PC-9 (cell line): ENCODE data around the gene NLRP7. TPM values are rescaled to one million over a fixed set of nuclear protein-coding genes. Genes with fewer than 3 reads are reported as not detected.
A peak's percentile ranks its signal among the peaks of the same experiment; 100 is the strongest.
"Not testable (repeated sequence)": the region's sequence is repeated elsewhere in the genome, so short reads cannot be mapped to it uniquely, and the experiment has no call there.

Source experiments
- BruUV-seq: library from RNA; stranded (reverse); fragments of 400-500 nt; replicated peaks from 2 replicates; lab custom pipeline; 2021; lab: Mats Ljungman, UMichigan
- CTCF ChIA-PET: fragments of 300-600 bp; sonication (Branson Sonifier 250); formaldehyde crosslinking; loops from one replicate; lab custom pipeline; 2022; ENCODE audit warnings: antibody characterized with exemption; lab: Charles Lee
- POLR2A ChIA-PET: fragments of 300-600 bp; sonication (Branson Sonifier 250); formaldehyde crosslinking; loops from one replicate; lab custom pipeline; 2022; ENCODE audit warnings: antibody characterized with exemption; ENCODE audit not compliant: unreplicated experiment; lab: Charles Lee
- DNase-seq, 2 experiments: peaks; one replicate each; pipeline versions ENCODE4 v3.0.0 to v3.0.0-alpha.2; 2015 to 2022; ENCODE audit warnings: mixed read lengths in 1 of 2
- H2AFZ ChIP-seq: fragments of 200-600 bp; sonication (generic); 2 replicates; pipeline ENCODE4 v1.8.1; 2017; ENCODE audit warnings: antibody characterized with exemption
- H3F3A ChIP-seq: fragments of 200-600 bp; sonication (generic); 2 replicates; pipeline ENCODE4 v1.8.1; 2017; ENCODE audit warnings: antibody characterized with exemption, mild to moderate bottlenecking, low read depth; ENCODE audit not compliant: insufficient read depth
- H3K27ac ChIP-seq: fragments of 200-600 bp; sonication (generic); 2 replicates; pipeline ENCODE4 v1.6.1; 2016; ENCODE audit warnings: mixed run types
- H3K27me3 ChIP-seq: fragments of 200-600 bp; sonication (generic); 2 replicates; pipeline ENCODE4 v1.6.1; 2016; ENCODE audit warnings: low read depth, mixed run types; ENCODE audit not compliant: insufficient read depth
- H3K36me3 ChIP-seq: fragments of 200-600 bp; sonication (generic); 2 replicates; pipeline ENCODE4 v1.6.1; 2016; ENCODE audit warnings: low read depth, mixed run types
- H3K4me1 ChIP-seq: fragments of 200-600 bp; sonication (generic); replicated peaks from 2 replicates; pipeline ENCODE4 v1.6.1; 2016; ENCODE audit warnings: mixed run types; ENCODE audit not compliant: insufficient read depth
- H3K4me2 ChIP-seq: fragments of 200-600 bp; sonication (generic); 2 replicates; pipeline ENCODE4 v1.6.1; 2017; ENCODE audit warnings: mixed run types
- H3K4me3 ChIP-seq: fragments of 200-600 bp; sonication (generic); 2 replicates; pipeline ENCODE4 v1.6.1; 2016; ENCODE audit warnings: mixed run types
- H3K79me2 ChIP-seq: fragments of 200-600 bp; sonication (generic); 2 replicates; pipeline ENCODE4 v1.6.1; 2017; ENCODE audit warnings: low read depth, mixed run types
- H3K9me2 ChIP-seq: fragments of 200-600 bp; sonication (generic); 2 replicates; pipeline ENCODE4 v1.8.1; 2017; ENCODE audit warnings: mild to moderate bottlenecking; ENCODE audit not compliant: insufficient read depth
- H3K9me3 ChIP-seq: fragments of 200-600 bp; sonication (generic); 2 replicates; pipeline ENCODE4 v1.8.1; 2016; ENCODE audit warnings: low read depth; ENCODE audit not compliant: insufficient read depth
- H4K20me1 ChIP-seq: fragments of 200-600 bp; sonication (generic); 2 replicates; pipeline ENCODE4 v1.8.1; 2017; ENCODE audit not compliant: insufficient read depth
- EZH2 ChIP-seq: fragments of 200-600 bp; sonication (generic); IDR thresholded peaks from 2 replicates; pipeline ENCODE4 v1.8.0; 2017; ENCODE audit warnings: antibody characterized with exemption, low read depth
- intact Hi-C: fragments of 100-400 bp; cut with micrococcal nuclease; formaldehyde crosslinking; loops from one replicate; pipeline ENCODE4 v1.10.0; 2022; ENCODE audit not compliant: unreplicated experiment
- total RNA-seq: library from RNA; stranded (reverse); gene quantifications from 2 replicates; pipeline ENCODE4 v1.2.3, GENCODE V29; 2021
- TF ChIP-seq, protein P1 (sequence below): fragments of 200-600 bp; sonication (generic); conservative IDR thresholded peaks from 2 replicates; pipeline ENCODE4 v1.6.1; 2017; ENCODE audit warnings: mixed run types, antibody characterized with exemption, mild to moderate bottlenecking, moderate library complexity

NLRP7 gene
- total RNA-seq, 1 experiment from 2014 or later = 0.50 TPM

GRCh38 chr19:54923276-54923675 lies 24.1 kb downstream of the NLRP7 start:
- intact Hi-C loops = no loop called here
- Histone ChIP-seq H3K4me2 (no peak overlapping the region), H4K20me1 (no peaks in the 10 kb centered on the region), H3K4me1 (no peaks in the 10 kb centered on the region), H3K9me3 (peaks cover 10% of the 10 kb centered on the region), H3K9me2 (no peaks in the 10 kb centered on the region), H3K27ac (no peak overlapping the region), H2AFZ (no peak overlapping the region), H3F3A (no peaks in the 10 kb centered on the region), H3K4me3 (no peak overlapping the region), H3K27me3 (no peaks in the 10 kb centered on the region; the same call in 1 of the 2 replicates), H3K36me3 (no peaks in the 10 kb centered on the region), H3K79me2 (no peaks in the 10 kb centered on the region)
- no TSS peak for BruUV-seq
- ChIA-PET POLR2A (no interaction called here), CTCF (no interaction called here)
- no peak for DNase-seq
- TF ChIP-seq, protein P1, sequence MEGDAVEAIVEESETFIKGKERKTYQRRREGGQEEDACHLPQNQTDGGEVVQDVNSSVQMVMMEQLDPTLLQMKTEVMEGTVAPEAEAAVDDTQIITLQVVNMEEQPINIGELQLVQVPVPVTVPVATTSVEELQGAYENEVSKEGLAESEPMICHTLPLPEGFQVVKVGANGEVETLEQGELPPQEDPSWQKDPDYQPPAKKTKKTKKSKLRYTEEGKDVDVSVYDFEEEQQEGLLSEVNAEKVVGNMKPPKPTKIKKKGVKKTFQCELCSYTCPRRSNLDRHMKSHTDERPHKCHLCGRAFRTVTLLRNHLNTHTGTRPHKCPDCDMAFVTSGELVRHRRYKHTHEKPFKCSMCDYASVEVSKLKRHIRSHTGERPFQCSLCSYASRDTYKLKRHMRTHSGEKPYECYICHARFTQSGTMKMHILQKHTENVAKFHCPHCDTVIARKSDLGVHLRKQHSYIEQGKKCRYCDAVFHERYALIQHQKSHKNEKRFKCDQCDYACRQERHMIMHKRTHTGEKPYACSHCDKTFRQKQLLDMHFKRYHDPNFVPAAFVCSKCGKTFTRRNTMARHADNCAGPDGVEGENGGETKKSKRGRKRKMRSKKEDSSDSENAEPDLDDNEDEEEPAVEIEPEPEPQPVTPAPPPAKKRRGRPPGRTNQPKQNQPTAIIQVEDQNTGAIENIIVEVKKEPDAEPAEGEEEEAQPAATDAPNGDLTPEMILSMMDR = no peak
- TF ChIP-seq EZH2 = no peak

GRCh38 chr19:54921082-54921481 lies 26.2 kb downstream of the NLRP7 start:
- H3K27me3 ChIP-seq = no peaks in the 10 kb centered on the region; the same call in 1 of the 2 replicates
- H3K4me1 ChIP-seq = no peaks in the 10 kb centered on the region
- no peak overlapping the region for H3K4me2 ChIP-seq
- no peak for DNase-seq
- no peaks in the 10 kb centered on the region for H3K79me2 ChIP-seq
- no peaks in the 10 kb centered on the region for H3K9me3 ChIP-seq
- POLR2A ChIA-PET = no interaction called here
- no peaks in the 10 kb centered on the region for H4K20me1 ChIP-seq
- CTCF ChIA-PET = interaction anchor here (0.6 to 0.7 kb wide), 2 partner anchors 215 to 249 kb away, joined by 3 to 9 read pairs; no protein-coding TSS in a partner anchor
- no peak overlapping the region for H2AFZ ChIP-seq
- H3K27ac ChIP-seq = no peak overlapping the region
- intact Hi-C loops = loop anchor here (2.0 kb wide), 1 partner anchor 38 kb away; no protein-coding TSS in a partner anchor
- BruUV-seq = no TSS peak
- H3K36me3 ChIP-seq = no peaks in the 10 kb centered on the region
- no peak overlapping the region for H3K4me3 ChIP-seq
- no peaks in the 10 kb centered on the region for H3F3A ChIP-seq
- H3K9me2 ChIP-seq = no peaks in the 10 kb centered on the region
- TF ChIP-seq EZH2 = no peak
- TF ChIP-seq, protein P1 = no peak

DNA sequence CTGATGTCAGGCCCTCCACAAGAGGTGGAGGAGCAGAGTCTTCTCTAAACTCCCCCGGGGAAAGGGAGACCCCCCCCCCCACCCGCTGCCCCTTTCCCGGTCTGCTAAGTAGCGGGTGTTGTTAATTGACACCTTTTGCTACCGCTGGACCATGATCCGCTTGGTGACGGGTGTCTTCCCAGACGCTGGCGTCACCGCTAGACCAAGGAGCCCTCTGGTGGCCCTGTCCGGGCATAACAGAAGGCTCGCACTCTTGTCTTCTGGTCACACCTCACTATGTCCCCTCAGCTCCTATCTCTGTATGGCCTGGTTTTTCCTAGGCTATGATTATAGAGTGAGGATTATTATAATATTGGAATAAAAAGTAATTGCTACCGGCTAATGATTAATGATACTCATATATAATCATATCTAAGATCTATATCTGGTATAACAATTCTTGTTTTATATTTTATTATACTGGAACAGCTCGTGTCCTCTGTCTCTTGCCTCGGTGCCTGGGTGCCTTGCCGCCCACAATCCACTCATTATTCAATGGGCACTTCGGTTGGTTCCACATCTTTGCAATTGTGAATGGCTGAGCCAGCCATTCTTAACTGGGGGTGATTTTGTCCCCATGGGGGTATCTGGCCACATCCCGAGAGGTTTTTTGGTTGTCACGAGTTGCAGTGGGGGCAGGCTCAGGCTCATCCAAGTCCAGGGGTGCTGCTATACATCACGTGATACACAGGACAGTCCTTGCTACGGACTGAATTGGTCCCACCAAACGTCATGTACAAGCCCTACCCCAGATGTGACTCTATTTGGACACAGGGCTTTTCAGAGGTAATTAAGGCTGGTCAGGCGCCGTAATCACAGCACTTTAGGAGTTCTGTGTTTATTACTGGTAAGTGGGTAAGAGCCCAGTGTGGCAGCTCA lies 27.4 kb downstream of the NLRP7 start:
- H3K79me2 ChIP-seq, CTCF ChIA-PET, H2AFZ ChIP-seq, BruUV-seq, H3K36me3 ChIP-seq, H4K20me1 ChIP-seq, POLR2A ChIA-PET, H3F3A ChIP-seq, H3K4me1 ChIP-seq, H3K4me2 ChIP-seq, H3K4me3 ChIP-seq, H3K9me3 ChIP-seq, H3K27me3 ChIP-seq, H3K27ac ChIP-seq, H3K9me2 ChIP-seq: not testable (repeated sequence)
- DNase-seq = peak in 1 of 2 experiments; percentile 29
- TF ChIP-seq, protein P1 = peak; percentile 65
- intact Hi-C loops = loop anchor here (2.0 kb wide), 1 partner anchor 37 kb away; no protein-coding TSS in a partner anchor
